ENCODE data around the gene KRT39. TPM values are rescaled to one million over a fixed set of nuclear protein-coding genes. Genes with fewer than 3 reads are reported as not detected.

KRT39 gene
- total and polyA plus RNA-seq, 2 experiments from 2014 or later, result not detected

- Histone ChIP-seq H3K79me2 (no peaks in the 10 kb centered on the region), H3K27me3 (no peaks in the 10 kb centered on the region), H3K27ac (no peak overlapping the region), H2AFZ (no peak overlapping the region), H3K4me3 (no peak overlapping the region), H4K20me1 (ENCODE audit: insufficient read depth, poor library complexity, severe bottlenecking) (no peaks in the 10 kb centered on the region), H3K4me2 (no peak overlapping the region), H3K9me2 (replicated peaks; ENCODE audit: insufficient read depth) (no peaks in the 10 kb centered on the region), H3K36me3 (replicated peaks; ENCODE audit: insufficient read depth, low read depth) (no peaks in the 10 kb centered on the region), H3K9me3 (ENCODE audit: low read depth) (no peaks in the 10 kb centered on the region), H3K4me1 (ENCODE audit: insufficient read depth) (peaks cover 6% of the 10 kb centered on the region)
- DNase-seq (ENCODE audit: low spot score), result no peak
- TF ChIP-seq EZH2 (IDR thresholded peaks at IDR 0.05; ENCODE audit: borderline replicate concordance), result no peak
- TF ChIP-seq EZH2phosphoT487 (IDR thresholded peaks at IDR 0.05; ENCODE audit: low read depth, severe bottlenecking, unreplicated experiment), result no peak
- no peak for TF ChIP-seq CTCF (IDR thresholded peaks at IDR 0.05; ENCODE audit: poor library complexity)
- WGBS (ENCODE audit: low lambda C conversion rate, missing lambda C conversion rate), result 77% methylated on average over 7 of the region's 7 CpGs
These were observed 16.6 kb downstream of the KRT39 start for GRCh38 chr17:40950176-40950575.

- H3K36me3 ChIP-seq (replicated peaks; ENCODE audit: insufficient read depth, low read depth), result no peaks in the 10 kb centered on the region
- H3K27ac ChIP-seq, result peak overlapping the region; percentile 51
- H3K9me3 ChIP-seq (ENCODE audit: low read depth), result no peaks in the 10 kb centered on the region
- no peak for TF ChIP-seq EZH2phosphoT487 (IDR thresholded peaks at IDR 0.05; ENCODE audit: low read depth, severe bottlenecking, unreplicated experiment)
- TF ChIP-seq CTCF (IDR thresholded peaks at IDR 0.05; ENCODE audit: poor library complexity), result no peak
- no peak for TF ChIP-seq EZH2 (IDR thresholded peaks at IDR 0.05; ENCODE audit: borderline replicate concordance)
- no peaks in the 10 kb centered on the region for H3K27me3 ChIP-seq
- DNase-seq (ENCODE audit: low spot score), result peak; percentile 35
- H4K20me1 ChIP-seq (ENCODE audit: insufficient read depth, poor library complexity, severe bottlenecking), result no peaks in the 10 kb centered on the region
- H3K4me3 ChIP-seq, result no peak overlapping the region
- no peaks in the 10 kb centered on the region for H3K79me2 ChIP-seq
- no peaks in the 10 kb centered on the region for H3K9me2 ChIP-seq (replicated peaks; ENCODE audit: insufficient read depth)
- H3K4me2 ChIP-seq, result peak overlapping the region; percentile 63
- 18% methylated on average over 10 of the region's 10 CpGs for WGBS (ENCODE audit: low lambda C conversion rate, missing lambda C conversion rate)
- H3K4me1 ChIP-seq (ENCODE audit: insufficient read depth), result peaks cover 6% of the 10 kb centered on the region
- H2AFZ ChIP-seq, result no peak overlapping the region
These were observed 17.3 kb downstream of the KRT39 start for GRCh38 chr17:40949418-40949817.

- H3K9me2 ChIP-seq (replicated peaks; ENCODE audit: insufficient read depth), result no peaks in the 10 kb centered on the region
- no peak for TF ChIP-seq CTCF (IDR thresholded peaks at IDR 0.05; ENCODE audit: poor library complexity)
- H3K79me2 ChIP-seq, result no peaks in the 10 kb centered on the region
- no peak overlapping the region for H3K27ac ChIP-seq
- peaks cover 6% of the 10 kb centered on the region for H3K4me1 ChIP-seq (ENCODE audit: insufficient read depth)
- H3K36me3 ChIP-seq (replicated peaks; ENCODE audit: insufficient read depth, low read depth), result no peaks in the 10 kb centered on the region
- WGBS (ENCODE audit: low lambda C conversion rate, missing lambda C conversion rate), result 93% methylated on average over 2 of the region's 2 CpGs
- no peak overlapping the region for H2AFZ ChIP-seq
- H4K20me1 ChIP-seq (ENCODE audit: insufficient read depth, poor library complexity, severe bottlenecking), result no peaks in the 10 kb centered on the region
- H3K9me3 ChIP-seq (ENCODE audit: low read depth), result no peaks in the 10 kb centered on the region
- no peak for DNase-seq (ENCODE audit: low spot score)
- no peaks in the 10 kb centered on the region for H3K27me3 ChIP-seq
- no peak overlapping the region for H3K4me2 ChIP-seq
- H3K4me3 ChIP-seq, result no peak overlapping the region
These were observed 18.8 kb downstream of the KRT39 start for GRCh38 chr17:40947929-40948328.

GRCh38 chr17:40945414-40945813 is 21.3 kb downstream of the KRT39 start:
- no peaks in the 10 kb centered on the region for H3K9me3 ChIP-seq (ENCODE audit: low read depth)
- no peak overlapping the region for H2AFZ ChIP-seq
- H3K79me2 ChIP-seq, result no peaks in the 10 kb centered on the region
- H3K4me3 ChIP-seq, result no peak overlapping the region
- TF ChIP-seq CTCF (IDR thresholded peaks at IDR 0.05; ENCODE audit: poor library complexity) (no peak), EZH2 (IDR thresholded peaks at IDR 0.05; ENCODE audit: borderline replicate concordance) (no peak), EZH2phosphoT487 (IDR thresholded peaks at IDR 0.05; ENCODE audit: low read depth, severe bottlenecking, unreplicated experiment) (no peak)
- peaks cover 6% of the 10 kb centered on the region for H3K4me1 ChIP-seq (ENCODE audit: insufficient read depth)
- H3K36me3 ChIP-seq (replicated peaks; ENCODE audit: insufficient read depth, low read depth), result no peaks in the 10 kb centered on the region
- H4K20me1 ChIP-seq (ENCODE audit: insufficient read depth, poor library complexity, severe bottlenecking), result no peaks in the 10 kb centered on the region
- H3K27ac ChIP-seq, result no peak overlapping the region
- no peaks in the 10 kb centered on the region for H3K27me3 ChIP-seq
- H3K4me2 ChIP-seq, result no peak overlapping the region
- H3K9me2 ChIP-seq (replicated peaks; ENCODE audit: insufficient read depth), result no peaks in the 10 kb centered on the region
- WGBS (ENCODE audit: low lambda C conversion rate, missing lambda C conversion rate), result 87% methylated on average over 6 of the region's 6 CpGs
- no peak for DNase-seq (ENCODE audit: low spot score)
